Measurements from ENCODE around the gene CAMK1D.

CAMK1D gene

DNA sequence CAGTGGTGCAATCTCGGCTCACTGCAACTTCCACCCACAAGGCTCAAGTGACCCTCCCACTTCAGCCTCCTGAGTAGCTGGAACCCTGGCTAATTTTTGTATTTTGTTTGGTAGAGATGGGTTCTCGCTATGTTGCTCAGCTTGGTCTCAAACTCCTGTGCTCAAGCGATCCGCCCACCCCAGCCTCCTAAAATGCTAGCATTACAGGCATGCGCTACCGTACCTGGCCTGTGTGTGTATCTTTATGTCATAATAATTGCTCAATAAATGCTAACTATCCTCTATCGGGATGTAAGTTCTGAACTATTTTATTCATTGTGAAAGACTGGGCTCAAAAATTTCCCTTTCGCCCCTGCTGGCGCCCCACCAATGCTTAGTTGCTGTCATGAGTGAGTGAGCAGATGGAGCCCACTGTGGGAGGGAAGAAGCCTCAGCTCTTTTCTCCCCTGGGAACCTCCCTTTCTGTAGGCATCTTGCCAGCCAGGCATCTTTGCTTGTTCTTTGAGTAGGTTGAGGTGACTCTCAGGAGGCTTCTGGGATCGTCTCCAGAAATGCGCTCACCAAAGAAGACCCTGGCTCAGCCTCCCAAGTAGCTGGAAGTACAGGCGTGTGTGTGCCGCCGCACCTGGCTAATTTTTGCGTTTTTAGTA, 38.3 kb downstream of the CAMK1D start:
- H3K27me3 ChIP-seq = no peaks in the 10 kb centered on the region
- no peaks in the 10 kb centered on the region for H3K9me3 ChIP-seq
- TF ChIP-seq, protein P1, sequence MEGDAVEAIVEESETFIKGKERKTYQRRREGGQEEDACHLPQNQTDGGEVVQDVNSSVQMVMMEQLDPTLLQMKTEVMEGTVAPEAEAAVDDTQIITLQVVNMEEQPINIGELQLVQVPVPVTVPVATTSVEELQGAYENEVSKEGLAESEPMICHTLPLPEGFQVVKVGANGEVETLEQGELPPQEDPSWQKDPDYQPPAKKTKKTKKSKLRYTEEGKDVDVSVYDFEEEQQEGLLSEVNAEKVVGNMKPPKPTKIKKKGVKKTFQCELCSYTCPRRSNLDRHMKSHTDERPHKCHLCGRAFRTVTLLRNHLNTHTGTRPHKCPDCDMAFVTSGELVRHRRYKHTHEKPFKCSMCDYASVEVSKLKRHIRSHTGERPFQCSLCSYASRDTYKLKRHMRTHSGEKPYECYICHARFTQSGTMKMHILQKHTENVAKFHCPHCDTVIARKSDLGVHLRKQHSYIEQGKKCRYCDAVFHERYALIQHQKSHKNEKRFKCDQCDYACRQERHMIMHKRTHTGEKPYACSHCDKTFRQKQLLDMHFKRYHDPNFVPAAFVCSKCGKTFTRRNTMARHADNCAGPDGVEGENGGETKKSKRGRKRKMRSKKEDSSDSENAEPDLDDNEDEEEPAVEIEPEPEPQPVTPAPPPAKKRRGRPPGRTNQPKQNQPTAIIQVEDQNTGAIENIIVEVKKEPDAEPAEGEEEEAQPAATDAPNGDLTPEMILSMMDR (IDR thresholded peaks at IDR 0.05) = no peak
- H3K4me1 ChIP-seq = peaks cover 0 to 31% (median 25%) of the 10 kb centered on the region in 4 donors
- no peaks in the 10 kb centered on the region for H3K36me3 ChIP-seq
- peak in 1 of 2 donors; percentile 58 for DNase-seq
- no peak overlapping the region for H3K27ac ChIP-seq
- no peak overlapping the region for H3K4me3 ChIP-seq
- intact Hi-C loops (cut with DNase I; ENCODE audit: low total_unique reads) = no loop called here

DNA sequence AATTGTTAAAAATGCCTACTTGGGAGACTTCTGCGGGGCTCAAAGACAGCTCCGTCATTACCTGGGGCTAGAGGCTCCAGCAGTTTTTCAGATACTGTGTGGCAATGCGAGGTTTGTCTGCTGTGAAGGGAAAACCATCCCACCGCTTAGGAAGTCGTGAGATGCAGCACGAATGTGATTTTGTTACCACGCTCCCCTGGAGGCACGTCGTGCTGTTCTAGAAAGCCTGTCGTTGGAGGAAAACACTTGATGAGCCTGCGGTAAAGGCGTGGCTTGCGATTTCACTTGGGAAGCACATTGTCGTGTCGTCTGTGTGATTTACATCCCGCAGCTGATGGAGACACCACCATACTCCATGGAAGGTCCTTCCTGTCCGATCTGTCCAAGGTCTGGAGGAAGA, 39.3 kb downstream of the CAMK1D start:
- H3K27ac ChIP-seq = peak overlapping the region; percentile 48 to 62
- H3K4me1 ChIP-seq = peaks cover 0 to 31% (median 25%) of the 10 kb centered on the region in 4 donors
- DNase-seq = no peak
- no peaks in the 10 kb centered on the region for H3K9me3 ChIP-seq
- H3K27me3 ChIP-seq = no peaks in the 10 kb centered on the region
- H3K4me3 ChIP-seq = no peak overlapping the region
- no peaks in the 10 kb centered on the region for H3K36me3 ChIP-seq
- intact Hi-C loops (cut with DNase I; ENCODE audit: low total_unique reads) = no loop called here
- TF ChIP-seq, protein P1 (IDR thresholded peaks at IDR 0.05) = no peak

DNA sequence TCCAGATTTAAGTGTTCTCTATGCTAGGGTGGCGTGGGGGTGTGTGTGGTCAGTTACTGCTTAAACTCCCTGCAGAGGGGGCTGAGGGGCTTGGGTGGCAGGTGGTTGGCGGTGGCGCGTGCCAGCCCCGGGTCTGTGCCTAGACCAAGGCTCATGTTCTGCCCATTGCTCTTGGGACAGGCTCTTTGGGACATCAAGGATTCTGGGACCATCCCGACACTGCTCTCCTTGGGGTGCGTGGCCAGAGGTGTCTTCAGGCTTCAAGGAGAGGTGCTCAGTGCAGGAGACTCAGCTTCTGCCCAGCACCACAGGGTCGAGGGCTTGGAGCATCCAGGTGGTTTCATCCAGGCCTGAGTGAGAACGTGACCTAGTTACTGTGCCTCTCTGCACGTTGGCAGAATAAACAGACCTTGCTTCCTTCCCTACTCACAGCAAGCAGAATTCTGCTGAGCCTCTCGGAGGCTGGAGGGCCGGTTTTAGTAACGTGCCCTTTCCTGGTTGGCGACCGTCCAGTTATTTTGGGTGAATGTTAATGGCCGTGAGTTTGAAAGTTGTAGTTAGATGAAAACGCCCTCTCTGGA, 39.9 kb downstream of the CAMK1D start:
- intact Hi-C loops (cut with DNase I; ENCODE audit: low total_unique reads) = no loop called here
- DNase-seq = peak; percentile 44 to 85

DNA sequence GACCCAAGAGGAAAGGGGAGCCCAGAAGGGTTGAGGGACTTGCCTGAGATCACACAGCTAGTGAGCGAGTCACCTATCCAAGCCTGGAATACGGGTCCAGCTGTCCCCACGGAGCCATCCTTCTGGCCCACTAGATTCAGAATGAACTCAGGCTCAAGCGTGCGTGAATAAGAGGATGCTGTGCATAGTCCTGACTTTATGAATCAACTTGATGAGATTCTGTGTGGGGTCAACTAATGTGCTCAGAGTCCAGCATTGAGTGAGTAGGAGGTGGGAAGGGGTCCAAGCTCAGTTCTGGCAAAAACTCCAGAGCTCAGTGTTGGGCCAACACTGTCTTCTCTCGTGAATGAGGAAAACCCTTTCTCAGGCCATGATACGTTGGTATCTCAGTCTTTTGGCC, 41.4 kb downstream of the CAMK1D start:
- H3K4me3 ChIP-seq = no peak overlapping the region
- no peaks in the 10 kb centered on the region for H3K36me3 ChIP-seq
- no peaks in the 10 kb centered on the region for H3K27me3 ChIP-seq
- H3K9me3 ChIP-seq = no peaks in the 10 kb centered on the region
- peaks cover 0 to 31% (median 25%) of the 10 kb centered on the region in 4 donors for H3K4me1 ChIP-seq
- intact Hi-C loops (cut with DNase I; ENCODE audit: low total_unique reads) = no loop called here
- DNase-seq = no peak
- TF ChIP-seq, protein P1 (IDR thresholded peaks at IDR 0.05) = no peak
- peak overlapping the region; percentile 54 to 62 for H3K27ac ChIP-seq

More for the DNA sequence above, 39.9 kb downstream of the CAMK1D start:
- Histone ChIP-seq H3K27ac (peak overlapping the region; percentile 48 to 62), H3K4me3 (no peak overlapping the region), H3K27me3 (no peaks in the 10 kb centered on the region), H3K36me3 (no peaks in the 10 kb centered on the region), H3K4me1 (peaks cover 0 to 31% (median 25%) of the 10 kb centered on the region in 4 donors), H3K9me3 (no peaks in the 10 kb centered on the region)
- TF ChIP-seq, protein P1 (IDR thresholded peaks at IDR 0.05) = no peak

DNA sequence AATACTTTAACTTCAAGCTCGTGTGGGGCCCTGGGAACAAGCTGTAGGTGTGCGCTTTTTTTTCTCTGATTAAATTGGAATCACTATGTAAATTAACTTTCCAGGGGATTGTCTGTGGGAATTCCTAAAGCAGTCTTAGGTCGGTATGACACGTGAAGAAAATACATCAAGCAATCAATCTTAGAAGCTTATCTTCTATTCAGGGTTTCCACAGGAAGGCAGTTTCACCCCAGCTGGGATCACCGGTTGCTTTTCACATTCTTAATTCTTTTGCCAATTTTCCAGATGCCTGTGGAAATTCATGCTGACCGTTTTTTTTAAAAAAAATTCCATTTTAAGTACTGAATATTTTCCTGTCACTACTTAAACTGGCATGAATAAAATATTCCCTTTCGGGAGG, 41.9 kb downstream of the CAMK1D start:
- intact Hi-C loops (cut with DNase I; ENCODE audit: low total_unique reads) = no loop called here
- Histone ChIP-seq H3K27ac (peak overlapping the region; percentile 54 to 62), H3K4me3 (no peak overlapping the region), H3K27me3 (no peaks in the 10 kb centered on the region), H3K36me3 (no peaks in the 10 kb centered on the region), H3K4me1 (peaks cover 0 to 31% (median 26%) of the 10 kb centered on the region in 4 donors), H3K9me3 (no peaks in the 10 kb centered on the region)
- DNase-seq = no peak
- TF ChIP-seq, protein P1 (IDR thresholded peaks at IDR 0.05) = no peak
